ENCODE data around the gene SPATA16. TPM values are rescaled to one million over a fixed set of nuclear protein-coding genes. Genes with fewer than 3 reads are reported as not detected.

Gene SPATA16
- total and polyA plus RNA-seq, 2 experiments from 2014 or later = not detected

DNA sequence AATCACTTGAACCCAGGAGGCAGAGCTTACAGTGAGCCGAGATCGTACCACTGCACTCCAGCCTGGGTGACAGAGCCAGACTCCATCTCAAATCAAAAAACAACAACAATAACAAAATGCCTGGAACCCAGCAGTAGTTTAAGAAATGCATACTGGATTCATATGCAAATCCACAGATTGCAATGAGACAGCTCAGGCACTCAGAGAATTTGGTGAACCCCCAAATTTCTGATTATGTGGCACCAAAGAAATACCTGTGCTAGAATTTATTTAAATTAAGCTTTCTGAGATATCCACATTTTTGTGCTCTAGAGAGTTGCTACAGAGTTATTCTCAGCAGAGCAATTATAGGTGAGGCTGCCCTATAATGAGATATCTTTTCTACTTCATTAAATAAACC lies 29.7 kb downstream of the SPATA16 start:
- Histone ChIP-seq H4K20me1 (replicated peaks; ENCODE audit: insufficient read depth) (no peaks in the 10 kb centered on the region), H3K27ac (ENCODE audit: low read depth) (peak overlapping the region; percentile 70), H3K27me3 (ENCODE audit: insufficient read depth) (no peaks in the 10 kb centered on the region), H3K9me2 (ENCODE audit: insufficient read depth) (no peaks in the 10 kb centered on the region), H2AFZ (no peak overlapping the region), H3K79me2 (replicated peaks; ENCODE audit: insufficient read depth) (no peaks in the 10 kb centered on the region), H3K4me3 (no peak overlapping the region), H3K4me2 (no peak overlapping the region), H3K4me1 (ENCODE audit: insufficient read depth) (peaks cover 15% of the 10 kb centered on the region), H3K36me3 (ENCODE audit: insufficient read depth) (no peaks in the 10 kb centered on the region), H3F3A (replicated peaks; ENCODE audit: low read depth) (no peaks in the 10 kb centered on the region)
- Mint-ChIP-seq H3K36me3 (ENCODE audit: low read depth) (no peaks in the 10 kb centered on the region), H3K4me1 (peaks cover 26% of the 10 kb centered on the region), H3K4me3 (no peak overlapping the region), H3K9me3 (no peaks in the 10 kb centered on the region), H3K27ac (no peak overlapping the region), H3K27me3 (ENCODE audit: insufficient read depth, low read depth, poor library complexity) (no peaks in the 10 kb centered on the region)
- ATAC-seq = peak; percentile 49
- DNase-seq (ENCODE audit: low spot score) = peak; percentile 63
- TF ChIP-seq NANOG (IDR thresholded peaks at IDR 0.05; ENCODE audit: borderline replicate concordance) = no peak
- no peak for TF ChIP-seq ZNF331 (CRISPR knock-in tag; IDR thresholded peaks at IDR 0.05; ENCODE audit: low read depth)

DNA sequence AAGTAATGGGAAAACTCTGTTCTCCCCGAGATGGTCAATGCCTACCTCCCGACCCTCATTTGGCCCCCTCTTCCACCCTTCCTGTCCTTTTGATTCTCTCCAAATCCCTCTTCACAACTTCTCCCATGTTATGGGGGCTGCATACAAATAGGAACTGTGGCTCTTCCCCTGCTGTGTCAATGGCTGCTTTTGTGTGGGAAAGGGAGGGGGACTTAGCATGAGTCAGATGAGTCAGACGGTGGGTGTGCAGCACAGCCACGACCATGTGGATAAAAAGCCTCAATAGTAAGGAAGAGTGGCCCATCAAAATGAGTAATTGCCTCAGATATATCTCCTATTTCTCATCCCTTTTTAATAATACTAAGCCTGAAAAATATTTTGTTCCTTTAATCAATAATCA lies 31.9 kb downstream of the SPATA16 start:
- Histone ChIP-seq H3K36me3 (ENCODE audit: insufficient read depth) (peaks cover 2% of the 10 kb centered on the region; the same call in 1 of the 2 replicates), H3K4me3 (no peak overlapping the region), H3K27me3 (ENCODE audit: insufficient read depth) (no peaks in the 10 kb centered on the region), H3K79me2 (replicated peaks; ENCODE audit: insufficient read depth) (no peaks in the 10 kb centered on the region), H3K4me2 (no peak overlapping the region), H2AFZ (no peak overlapping the region), H3K4me1 (ENCODE audit: insufficient read depth) (peaks cover 11% of the 10 kb centered on the region), H4K20me1 (replicated peaks; ENCODE audit: insufficient read depth) (no peaks in the 10 kb centered on the region), H3K9me2 (ENCODE audit: insufficient read depth) (no peaks in the 10 kb centered on the region; the same call in 1 of the 2 replicates), H3K27ac (ENCODE audit: low read depth) (no peak overlapping the region), H3F3A (replicated peaks; ENCODE audit: low read depth) (no peaks in the 10 kb centered on the region)
- DNase-seq (ENCODE audit: low spot score) = no peak
- peaks cover 10% of the 10 kb centered on the region; the same call in 2 of the 3 replicates for H3K9me3 Mint-ChIP-seq
- TF ChIP-seq, protein P1, sequence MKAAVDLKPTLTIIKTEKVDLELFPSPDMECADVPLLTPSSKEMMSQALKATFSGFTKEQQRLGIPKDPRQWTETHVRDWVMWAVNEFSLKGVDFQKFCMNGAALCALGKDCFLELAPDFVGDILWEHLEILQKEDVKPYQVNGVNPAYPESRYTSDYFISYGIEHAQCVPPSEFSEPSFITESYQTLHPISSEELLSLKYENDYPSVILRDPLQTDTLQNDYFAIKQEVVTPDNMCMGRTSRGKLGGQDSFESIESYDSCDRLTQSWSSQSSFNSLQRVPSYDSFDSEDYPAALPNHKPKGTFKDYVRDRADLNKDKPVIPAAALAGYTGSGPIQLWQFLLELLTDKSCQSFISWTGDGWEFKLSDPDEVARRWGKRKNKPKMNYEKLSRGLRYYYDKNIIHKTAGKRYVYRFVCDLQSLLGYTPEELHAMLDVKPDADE (IDR thresholded peaks at IDR 0.05) = no peak
- TF ChIP-seq ZNF114 (CRISPR knock-in tag; IDR thresholded peaks at IDR 0.05) (no peak), STAT1 (IDR thresholded peaks at IDR 0.05; ENCODE audit: unreplicated experiment) (no peak), JUNB (IDR thresholded peaks at IDR 0.05; ENCODE audit: unreplicated experiment) (no peak), NANOG (IDR thresholded peaks at IDR 0.05; ENCODE audit: borderline replicate concordance) (no peak), EZH2 (IDR thresholded peaks at IDR 0.05; ENCODE audit: low read depth, unreplicated experiment) (no peak), ZNF331 (CRISPR knock-in tag; IDR thresholded peaks at IDR 0.05; ENCODE audit: low read depth) (no peak), POLR2AphosphoS5 (IDR thresholded peaks at IDR 0.05; ENCODE audit: low read depth) (no peak)
- TF ChIP-seq, protein P2, sequence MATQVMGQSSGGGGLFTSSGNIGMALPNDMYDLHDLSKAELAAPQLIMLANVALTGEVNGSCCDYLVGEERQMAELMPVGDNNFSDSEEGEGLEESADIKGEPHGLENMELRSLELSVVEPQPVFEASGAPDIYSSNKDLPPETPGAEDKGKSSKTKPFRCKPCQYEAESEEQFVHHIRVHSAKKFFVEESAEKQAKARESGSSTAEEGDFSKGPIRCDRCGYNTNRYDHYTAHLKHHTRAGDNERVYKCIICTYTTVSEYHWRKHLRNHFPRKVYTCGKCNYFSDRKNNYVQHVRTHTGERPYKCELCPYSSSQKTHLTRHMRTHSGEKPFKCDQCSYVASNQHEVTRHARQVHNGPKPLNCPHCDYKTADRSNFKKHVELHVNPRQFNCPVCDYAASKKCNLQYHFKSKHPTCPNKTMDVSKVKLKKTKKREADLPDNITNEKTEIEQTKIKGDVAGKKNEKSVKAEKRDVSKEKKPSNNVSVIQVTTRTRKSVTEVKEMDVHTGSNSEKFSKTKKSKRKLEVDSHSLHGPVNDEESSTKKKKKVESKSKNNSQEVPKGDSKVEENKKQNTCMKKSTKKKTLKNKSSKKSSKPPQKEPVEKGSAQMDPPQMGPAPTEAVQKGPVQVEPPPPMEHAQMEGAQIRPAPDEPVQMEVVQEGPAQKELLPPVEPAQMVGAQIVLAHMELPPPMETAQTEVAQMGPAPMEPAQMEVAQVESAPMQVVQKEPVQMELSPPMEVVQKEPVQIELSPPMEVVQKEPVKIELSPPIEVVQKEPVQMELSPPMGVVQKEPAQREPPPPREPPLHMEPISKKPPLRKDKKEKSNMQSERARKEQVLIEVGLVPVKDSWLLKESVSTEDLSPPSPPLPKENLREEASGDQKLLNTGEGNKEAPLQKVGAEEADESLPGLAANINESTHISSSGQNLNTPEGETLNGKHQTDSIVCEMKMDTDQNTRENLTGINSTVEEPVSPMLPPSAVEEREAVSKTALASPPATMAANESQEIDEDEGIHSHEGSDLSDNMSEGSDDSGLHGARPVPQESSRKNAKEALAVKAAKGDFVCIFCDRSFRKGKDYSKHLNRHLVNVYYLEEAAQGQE (IDR thresholded peaks at IDR 0.05; ENCODE audit: unreplicated experiment) = no peak
- TF ChIP-seq, protein P3, sequence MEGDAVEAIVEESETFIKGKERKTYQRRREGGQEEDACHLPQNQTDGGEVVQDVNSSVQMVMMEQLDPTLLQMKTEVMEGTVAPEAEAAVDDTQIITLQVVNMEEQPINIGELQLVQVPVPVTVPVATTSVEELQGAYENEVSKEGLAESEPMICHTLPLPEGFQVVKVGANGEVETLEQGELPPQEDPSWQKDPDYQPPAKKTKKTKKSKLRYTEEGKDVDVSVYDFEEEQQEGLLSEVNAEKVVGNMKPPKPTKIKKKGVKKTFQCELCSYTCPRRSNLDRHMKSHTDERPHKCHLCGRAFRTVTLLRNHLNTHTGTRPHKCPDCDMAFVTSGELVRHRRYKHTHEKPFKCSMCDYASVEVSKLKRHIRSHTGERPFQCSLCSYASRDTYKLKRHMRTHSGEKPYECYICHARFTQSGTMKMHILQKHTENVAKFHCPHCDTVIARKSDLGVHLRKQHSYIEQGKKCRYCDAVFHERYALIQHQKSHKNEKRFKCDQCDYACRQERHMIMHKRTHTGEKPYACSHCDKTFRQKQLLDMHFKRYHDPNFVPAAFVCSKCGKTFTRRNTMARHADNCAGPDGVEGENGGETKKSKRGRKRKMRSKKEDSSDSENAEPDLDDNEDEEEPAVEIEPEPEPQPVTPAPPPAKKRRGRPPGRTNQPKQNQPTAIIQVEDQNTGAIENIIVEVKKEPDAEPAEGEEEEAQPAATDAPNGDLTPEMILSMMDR (conservative IDR thresholded peaks at IDR 0.05; ENCODE audit: low read depth in 2 of 2) = no peak
- H3K36me3 Mint-ChIP-seq (ENCODE audit: low read depth) = peaks cover 7% of the 10 kb centered on the region
- no peak overlapping the region for H3K4me3 Mint-ChIP-seq
- peaks cover 17% of the 10 kb centered on the region for H3K4me1 Mint-ChIP-seq
- no peak for ATAC-seq
- no peak overlapping the region for H3K27ac Mint-ChIP-seq
- H3K27me3 Mint-ChIP-seq (ENCODE audit: insufficient read depth, low read depth, poor library complexity) = peaks cover 2% of the 10 kb centered on the region
